Vagina (tissue), 2 donors: ENCODE results near the gene ARHGEF35. TPM values are rescaled to one million over a fixed set of nuclear protein-coding genes. Genes with fewer than 3 reads are reported as not detected.

ENCODE experiments used
- DNase-seq, 2 donors: peaks; one replicate each; pipeline ENCODE4 v3.0.0-alpha.2; 2017; ENCODE audit errors: extremely low spot score in 2 of 2
- H3K27ac ChIP-seq: fragments of 200-600 bp; sonication (generic); one replicate; pipeline ENCODE4 v1.5.1; 2019
- H3K27me3 ChIP-seq: fragments of 200-600 bp; sonication (generic); one replicate; pipeline ENCODE4 v1.5.1; 2019
- H3K36me3 ChIP-seq, 2 donors: fragments of 200-600 bp; sonication (generic); one replicate each; pipeline ENCODE4 v1.5.1; 2017 to 2019
- H3K4me1 ChIP-seq: fragments of 200-600 bp; sonication (generic); one replicate; pipeline ENCODE4 v1.5.1; 2019
- H3K4me3 ChIP-seq, 2 donors: fragments of 200-600 bp; sonication (generic); 1 replicate in 1 of 2; 2 replicates in 1 of 2; pipeline ENCODE4 v1.5.1; 2016 to 2019
- H3K9me3 ChIP-seq: fragments of 200-600 bp; sonication (generic); one replicate; pipeline ENCODE4 v1.5.1; 2019
- POLR2A ChIP-seq, 2 donors: fragments of 450-650 bp; IDR thresholded peaks; one replicate each; pipeline ENCODE4 v1.6.1; 2017; ENCODE audit warnings: antibody characterized with exemption in 2 of 2, mild to moderate bottlenecking in 2 of 2, moderate library complexity in 2 of 2
- POLR2AphosphoS5 ChIP-seq, 2 donors: sonication (generic); formaldehyde crosslinking; IDR thresholded peaks; one replicate each; pipeline ENCODE4 v1.9.0; 2017; ENCODE audit warnings: antibody characterized with exemption in 2 of 2, mild to moderate bottlenecking in 2 of 2, low read depth in 1 of 2; ENCODE audit not compliant: insufficient read depth in 1 of 2
- intact Hi-C: fragments of 100-400 bp; cut with DNase I; formaldehyde crosslinking; loops from one replicate; pipeline ENCODE4 v1.15.1; 2023
- total RNA-seq: library from RNA; depleted of rRNA; stranded (reverse); fragments of >200 nt; gene quantifications from one replicate; pipeline ENCODE4 v1.2.3, GENCODE V29; 2016
- TF ChIP-seq, protein P1 (sequence below), 3 experiments: fragments of 450-650 bp in 2 of 3; fragments of 200-600 bp in 1 of 3; sonication (generic) in 1 of 3; IDR thresholded peaks; one replicate each; pipeline ENCODE4 v1.5.1; 2017 to 2019; ENCODE audit warnings: antibody characterized with exemption in 3 of 3, mild to moderate bottlenecking in 2 of 3, moderate library complexity in 2 of 3

Gene ARHGEF35
- total RNA-seq, 1 donor from 2014 or later, result 8.3 TPM

DNA sequence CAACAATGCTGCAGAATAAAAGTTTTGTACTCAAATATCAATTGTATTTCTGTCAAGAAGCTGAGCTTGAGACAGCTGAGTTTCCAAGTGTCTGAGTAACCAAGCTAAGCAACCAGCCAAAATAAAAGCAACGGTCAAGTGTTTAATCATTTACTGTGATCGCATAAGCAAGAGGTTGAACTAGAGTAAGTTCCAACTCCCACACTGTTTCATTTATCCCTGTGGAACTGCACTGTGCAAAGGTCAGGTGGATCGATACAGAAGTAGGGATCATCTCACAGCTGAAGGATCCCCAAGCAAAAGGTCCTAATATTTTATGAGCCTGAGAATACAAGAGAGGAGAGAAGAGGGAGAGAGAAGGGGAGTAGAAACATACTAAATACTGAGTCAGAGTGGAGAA, 51.2 kb downstream of the ARHGEF35 start:
- intact Hi-C loops, result no loop called here
- TF ChIP-seq POLR2AphosphoS5 (IDR thresholded peaks at IDR 0.05; ENCODE audit: insufficient read depth in 1 of 2, low read depth in 1 of 2) (no peak), POLR2A (IDR thresholded peaks at IDR 0.05) (no peak)
- TF ChIP-seq, protein P1, sequence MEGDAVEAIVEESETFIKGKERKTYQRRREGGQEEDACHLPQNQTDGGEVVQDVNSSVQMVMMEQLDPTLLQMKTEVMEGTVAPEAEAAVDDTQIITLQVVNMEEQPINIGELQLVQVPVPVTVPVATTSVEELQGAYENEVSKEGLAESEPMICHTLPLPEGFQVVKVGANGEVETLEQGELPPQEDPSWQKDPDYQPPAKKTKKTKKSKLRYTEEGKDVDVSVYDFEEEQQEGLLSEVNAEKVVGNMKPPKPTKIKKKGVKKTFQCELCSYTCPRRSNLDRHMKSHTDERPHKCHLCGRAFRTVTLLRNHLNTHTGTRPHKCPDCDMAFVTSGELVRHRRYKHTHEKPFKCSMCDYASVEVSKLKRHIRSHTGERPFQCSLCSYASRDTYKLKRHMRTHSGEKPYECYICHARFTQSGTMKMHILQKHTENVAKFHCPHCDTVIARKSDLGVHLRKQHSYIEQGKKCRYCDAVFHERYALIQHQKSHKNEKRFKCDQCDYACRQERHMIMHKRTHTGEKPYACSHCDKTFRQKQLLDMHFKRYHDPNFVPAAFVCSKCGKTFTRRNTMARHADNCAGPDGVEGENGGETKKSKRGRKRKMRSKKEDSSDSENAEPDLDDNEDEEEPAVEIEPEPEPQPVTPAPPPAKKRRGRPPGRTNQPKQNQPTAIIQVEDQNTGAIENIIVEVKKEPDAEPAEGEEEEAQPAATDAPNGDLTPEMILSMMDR (IDR thresholded peaks at IDR 0.05), result no peak

DNA sequence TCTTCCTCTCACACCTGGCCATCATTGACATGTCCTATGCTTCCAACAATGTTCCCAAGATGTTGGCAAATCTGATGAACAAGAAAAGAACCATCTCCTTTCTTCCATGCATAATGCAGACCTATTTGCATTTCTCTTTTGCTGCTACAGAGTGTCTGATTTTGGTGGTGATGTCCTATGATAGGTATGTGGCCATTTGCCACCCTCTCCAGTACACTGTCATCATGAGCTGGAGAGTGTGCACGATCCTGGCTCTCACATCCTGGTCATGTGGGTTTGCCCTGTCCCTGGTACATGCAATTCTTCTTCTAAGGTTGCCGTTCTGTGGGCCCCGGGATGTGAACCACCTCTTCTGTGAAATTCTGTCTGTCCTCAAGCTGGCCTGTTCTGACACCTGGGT, 53.4 kb downstream of the ARHGEF35 start:
- intact Hi-C loops, result no loop called here
- H3K4me3 ChIP-seq, result no peak overlapping the region
- no peaks in the 10 kb centered on the region for H3K27me3 ChIP-seq
- H3K36me3 ChIP-seq, result no peaks in the 10 kb centered on the region
- no peak for TF ChIP-seq POLR2AphosphoS5 (IDR thresholded peaks at IDR 0.05; ENCODE audit: insufficient read depth in 1 of 2, low read depth in 1 of 2)
- TF ChIP-seq, protein P1 (IDR thresholded peaks at IDR 0.05), result no peak
- TF ChIP-seq POLR2A (IDR thresholded peaks at IDR 0.05), result no peak
- no peak overlapping the region for H3K27ac ChIP-seq
- H3K4me1 ChIP-seq, result no peaks in the 10 kb centered on the region
- no peak for DNase-seq
- no peaks in the 10 kb centered on the region for H3K9me3 ChIP-seq

More for the DNA sequence above, 51.2 kb downstream of the ARHGEF35 start:
- no peak for DNase-seq
- H3K36me3 ChIP-seq, result no peaks in the 10 kb centered on the region
- no peak overlapping the region for H3K4me3 ChIP-seq
- H3K9me3 ChIP-seq, result peaks cover 5% of the 10 kb centered on the region
- H3K27ac ChIP-seq, result no peak overlapping the region
- H3K4me1 ChIP-seq, result no peaks in the 10 kb centered on the region
- H3K27me3 ChIP-seq, result no peaks in the 10 kb centered on the region

DNA sequence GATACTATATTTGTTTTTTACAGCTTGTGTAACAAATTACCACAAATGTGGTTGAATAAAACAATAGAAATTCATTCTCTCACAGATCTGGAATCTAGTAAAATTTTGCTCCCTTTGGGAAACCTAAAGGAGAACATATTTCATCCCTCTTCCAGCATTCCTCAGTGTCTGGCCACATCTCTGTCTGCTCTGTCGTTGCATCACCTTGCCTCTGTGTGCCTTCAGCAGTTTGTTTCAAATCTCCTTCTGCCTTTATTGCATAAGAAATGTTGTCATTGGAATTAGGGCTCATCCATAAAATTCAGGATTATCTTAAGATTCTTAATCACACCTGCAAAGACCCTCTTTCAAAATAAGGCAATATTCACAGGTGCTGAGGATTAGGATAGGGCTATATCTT, 58.1 kb downstream of the ARHGEF35 start:
- intact Hi-C loops, result loop anchor here (5.0 to 10.0 kb wide), 2 partner anchors 643 to 970 kb away; no protein-coding TSS in a partner anchor
- TF ChIP-seq, protein P1 (IDR thresholded peaks at IDR 0.05), result no peak
- no peak for TF ChIP-seq POLR2A (IDR thresholded peaks at IDR 0.05)
- TF ChIP-seq POLR2AphosphoS5 (IDR thresholded peaks at IDR 0.05; ENCODE audit: insufficient read depth in 1 of 2, low read depth in 1 of 2), result no peak
- DNase-seq, result no peak
- no peak overlapping the region for H3K27ac ChIP-seq
- no peaks in the 10 kb centered on the region for H3K4me1 ChIP-seq
- H3K27me3 ChIP-seq, result no peaks in the 10 kb centered on the region
- no peaks in the 10 kb centered on the region for H3K36me3 ChIP-seq
- H3K9me3 ChIP-seq, result no peaks in the 10 kb centered on the region
- H3K4me3 ChIP-seq, result no peak overlapping the region

Other genes with a start within 250 kb of the ARHGEF35 start
- gene OR2F1, start 241.0 kb downstream of the ARHGEF35 start, total RNA-seq, result not detected
- not detected for gene OR6B1, start 195.5 kb downstream of the ARHGEF35 start, total RNA-seq
- gene OR2A5, start 146.9 kb downstream of the ARHGEF35 start, total RNA-seq, result not detected
- gene OR2A25, start 126.0 kb downstream of the ARHGEF35 start, total RNA-seq, result not detected
- not detected for gene OR2A12, start 109.6 kb downstream of the ARHGEF35 start, total RNA-seq
- gene OR2A2, start 86.2 kb downstream of the ARHGEF35 start, total RNA-seq, result not detected
- gene OR2A14, start 72.7 kb downstream of the ARHGEF35 start, total RNA-seq, result not detected
- gene CTAGE4, start 12.4 kb downstream of the ARHGEF35 start, total RNA-seq, result 6.6 TPM
- gene OR2A42, start 43.8 kb upstream of the ARHGEF35 start, total RNA-seq, result not detected
- gene OR2A7, start 69.0 kb upstream of the ARHGEF35 start, total RNA-seq, result 7.4 TPM
- gene CTAGE8, start 73.5 kb upstream of the ARHGEF35 start, total RNA-seq, result 0.98 TPM
- gene OR2A1, start 116.6 kb upstream of the ARHGEF35 start, total RNA-seq, result 0.25 TPM
- 23.3 TPM for gene ARHGEF5, start 159.6 kb upstream of the ARHGEF35 start, total RNA-seq
- gene NOBOX, start 207.9 kb upstream of the ARHGEF35 start, total RNA-seq, result not detected